GM10266 (cell line): ENCODE data around the gene DTD1.

Source experiments
- DNase-seq: peaks from one replicate; pipeline ENCODE4 v3.0.0; 2012; ENCODE audit errors: extremely low spot score
- TF ChIP-seq, protein P1 (sequence below): IDR thresholded peaks from 2 replicates; pipeline ENCODE4 v1.5.1; 2012; ENCODE audit warnings: mild to moderate bottlenecking, low read depth; ENCODE audit not compliant: control insufficient read depth, insufficient read depth; ENCODE audit errors: missing control alignments

Gene DTD1

DNA sequence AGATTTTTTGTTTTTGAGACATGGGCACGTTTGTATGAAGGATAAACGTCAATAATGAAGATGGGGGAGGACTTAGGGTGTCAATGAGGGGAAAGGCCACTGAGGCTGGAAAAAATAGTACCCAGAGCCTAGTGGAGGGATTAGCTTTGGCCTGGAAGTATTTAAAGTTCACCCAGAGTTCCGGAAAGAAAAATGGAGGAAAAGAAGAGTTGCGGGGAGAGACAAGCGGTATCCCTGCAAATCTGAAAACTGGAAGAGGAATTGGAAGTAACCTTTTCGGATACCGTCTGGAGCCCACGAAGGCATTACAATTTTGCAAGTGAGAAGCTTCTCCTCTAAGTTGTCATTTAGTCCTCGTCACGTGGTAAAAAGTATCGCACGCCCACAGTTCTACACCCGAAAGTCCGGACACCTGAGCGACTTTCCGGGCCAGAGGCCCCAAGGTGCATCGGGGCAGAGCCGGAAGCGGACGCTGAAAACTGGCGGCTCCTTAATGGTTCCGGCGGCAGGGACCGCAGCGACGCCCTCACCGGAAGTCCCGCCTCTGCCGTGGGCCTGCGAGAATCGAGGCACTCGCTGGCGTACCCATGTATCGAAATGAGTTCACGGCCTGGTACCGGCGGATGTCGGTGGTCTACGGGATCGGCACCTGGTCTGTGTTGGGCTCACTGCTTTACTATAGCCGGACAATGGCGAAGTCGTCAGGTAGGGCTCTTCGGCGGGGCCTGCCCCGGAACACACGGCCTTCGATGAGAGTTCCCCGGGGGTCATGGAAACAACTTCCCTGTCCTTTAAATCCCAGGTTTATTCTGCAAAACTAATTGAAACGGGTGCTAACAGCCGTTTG, 20.7 kb upstream of the DTD1 start, which contains the start of gene SMIM26:
Gene SMIM26 (plus strand): TSS at position 541 of the 847 bp plus-strand sequence. CDS start 47 bp downstream, at position 588.
- DNase-seq = peak; percentile 89
- TF ChIP-seq, protein P1, sequence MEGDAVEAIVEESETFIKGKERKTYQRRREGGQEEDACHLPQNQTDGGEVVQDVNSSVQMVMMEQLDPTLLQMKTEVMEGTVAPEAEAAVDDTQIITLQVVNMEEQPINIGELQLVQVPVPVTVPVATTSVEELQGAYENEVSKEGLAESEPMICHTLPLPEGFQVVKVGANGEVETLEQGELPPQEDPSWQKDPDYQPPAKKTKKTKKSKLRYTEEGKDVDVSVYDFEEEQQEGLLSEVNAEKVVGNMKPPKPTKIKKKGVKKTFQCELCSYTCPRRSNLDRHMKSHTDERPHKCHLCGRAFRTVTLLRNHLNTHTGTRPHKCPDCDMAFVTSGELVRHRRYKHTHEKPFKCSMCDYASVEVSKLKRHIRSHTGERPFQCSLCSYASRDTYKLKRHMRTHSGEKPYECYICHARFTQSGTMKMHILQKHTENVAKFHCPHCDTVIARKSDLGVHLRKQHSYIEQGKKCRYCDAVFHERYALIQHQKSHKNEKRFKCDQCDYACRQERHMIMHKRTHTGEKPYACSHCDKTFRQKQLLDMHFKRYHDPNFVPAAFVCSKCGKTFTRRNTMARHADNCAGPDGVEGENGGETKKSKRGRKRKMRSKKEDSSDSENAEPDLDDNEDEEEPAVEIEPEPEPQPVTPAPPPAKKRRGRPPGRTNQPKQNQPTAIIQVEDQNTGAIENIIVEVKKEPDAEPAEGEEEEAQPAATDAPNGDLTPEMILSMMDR = no peak

DNA sequence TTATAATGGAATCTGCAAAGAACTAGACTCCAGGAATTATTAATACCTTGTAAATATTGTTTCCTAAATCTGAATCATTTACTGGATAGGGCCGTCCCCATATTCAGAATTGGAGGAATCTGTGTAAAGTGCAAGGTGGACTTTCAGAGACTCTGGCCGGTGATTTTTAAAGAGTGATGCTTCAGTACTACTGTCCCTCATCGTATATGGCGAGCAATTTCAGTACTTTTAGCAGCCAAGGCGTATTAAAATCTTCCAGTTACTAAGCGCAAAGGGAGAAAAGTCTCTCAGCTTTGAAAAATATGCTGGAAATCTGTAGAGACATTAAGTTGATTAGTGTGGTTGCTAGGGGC, 20.1 kb upstream of the DTD1 start:
- no peak for DNase-seq
- TF ChIP-seq, protein P1 = no peak

DNA sequence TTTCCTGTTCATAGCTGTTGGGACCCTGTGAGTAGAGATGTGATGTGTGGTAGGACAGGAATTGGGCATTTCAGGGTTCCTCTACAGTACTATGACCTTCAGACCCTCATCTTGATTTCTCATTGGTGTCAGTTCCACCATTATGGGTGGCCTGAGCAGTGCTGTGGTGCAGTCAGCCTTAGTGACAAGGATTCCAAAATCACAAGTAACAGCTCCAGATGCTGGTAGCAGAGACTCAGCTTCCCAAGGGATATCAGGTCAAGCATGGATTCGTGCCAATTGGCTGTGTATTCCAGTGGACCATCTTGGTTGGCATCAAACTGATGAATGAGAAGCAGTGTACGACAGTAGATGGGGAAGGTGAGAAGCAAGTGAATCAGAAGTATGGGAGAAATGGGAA, 16.8 kb upstream of the DTD1 start:
- TF ChIP-seq, protein P1 = no peak
- DNase-seq = no peak

DNA sequence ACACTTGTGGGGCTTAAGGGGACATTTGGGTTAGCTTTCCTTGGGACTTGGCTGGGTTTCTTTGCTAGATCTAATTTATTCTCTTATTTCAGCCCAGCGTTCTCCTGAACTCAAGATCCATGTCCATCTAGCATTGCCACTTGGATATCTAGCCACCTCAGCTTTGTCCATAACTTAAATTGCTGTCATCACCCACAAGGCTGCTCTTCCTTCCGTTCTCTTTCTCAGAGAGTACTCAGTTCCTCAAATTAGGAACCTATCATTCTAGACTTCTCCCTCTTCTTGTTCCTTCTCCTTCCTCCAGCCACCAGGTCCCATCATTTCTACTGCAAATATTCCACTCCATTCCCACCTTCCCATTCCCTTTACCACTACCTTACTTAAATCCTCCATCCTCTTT, 16.3 kb upstream of the DTD1 start:
- DNase-seq = no peak
- TF ChIP-seq, protein P1 = no peak

DNA sequence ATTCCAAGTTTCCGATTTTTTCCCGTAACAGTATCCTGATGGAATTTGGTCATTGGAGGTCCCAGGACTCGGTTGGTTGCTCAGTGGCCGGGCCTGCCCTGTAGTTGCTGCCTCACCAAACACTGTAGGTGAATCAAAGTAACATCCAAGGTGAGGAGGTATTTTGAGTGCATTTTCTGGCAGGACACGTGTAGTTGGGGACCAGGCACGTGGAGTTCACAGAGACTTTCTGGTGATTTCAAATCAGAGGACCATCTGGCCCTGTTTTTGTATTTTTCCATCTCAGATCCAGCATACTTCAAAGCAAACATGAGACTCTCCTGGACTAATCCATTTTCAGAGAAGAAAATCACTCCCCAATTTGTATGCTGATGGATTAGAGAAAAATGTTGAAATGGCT, 9.9 kb upstream of the DTD1 start:
- DNase-seq = no peak
- TF ChIP-seq, protein P1 = no peak

DNA sequence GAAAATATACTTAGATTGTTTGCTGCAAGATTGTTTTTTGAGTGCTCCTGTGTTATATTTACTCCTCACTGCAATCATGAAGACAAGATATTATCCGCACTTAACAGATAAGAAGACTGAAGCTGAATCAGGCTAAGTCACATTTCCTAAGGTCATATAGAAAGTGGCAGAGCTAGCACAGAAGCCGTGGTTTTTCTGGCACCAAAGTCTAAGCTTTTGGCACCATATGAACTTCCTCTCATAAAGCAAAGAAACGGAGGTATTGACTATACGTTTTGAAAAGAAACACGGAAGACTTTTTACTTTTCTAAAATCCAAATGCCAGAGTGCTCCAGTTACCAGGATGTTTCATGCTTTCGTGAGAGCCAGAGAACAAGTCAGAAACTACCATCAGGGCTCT, 9.3 kb upstream of the DTD1 start:
- no peak for DNase-seq
- TF ChIP-seq, protein P1 = no peak

DNA sequence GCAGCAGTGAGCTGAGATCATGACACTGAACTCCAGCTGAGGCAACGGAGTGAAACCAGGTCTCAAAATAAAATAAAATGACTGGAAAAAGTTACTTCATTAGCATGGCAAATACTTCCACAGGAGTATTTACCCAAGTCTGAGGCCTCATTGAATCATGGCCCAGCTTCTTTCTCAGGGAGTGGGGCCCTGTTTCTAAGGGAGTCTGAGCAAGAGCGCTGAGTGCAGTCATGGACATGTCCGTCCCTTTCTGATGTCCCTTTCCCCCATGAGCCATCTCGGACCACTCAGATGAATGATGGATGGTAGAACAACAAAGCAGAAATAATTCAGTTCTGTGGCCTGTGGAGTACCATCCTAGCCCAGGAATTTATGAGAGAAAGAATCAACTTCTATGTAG, 7.8 kb upstream of the DTD1 start:
- DNase-seq = no peak
- TF ChIP-seq, protein P1 = no peak
